ENCODE measurements around the gene MTG1. TPM values are rescaled to one million over a fixed set of nuclear protein-coding genes. Genes with fewer than 3 reads are reported as not detected.
"Not testable (repeated sequence)": the region's sequence is repeated elsewhere in the genome, so short reads cannot be mapped to it uniquely, and the experiment has no call there.

MTG1 gene
- polyA plus RNA-seq, 3 donors: 13.0 to 45.8 (median 17.1) TPM

DNA sequence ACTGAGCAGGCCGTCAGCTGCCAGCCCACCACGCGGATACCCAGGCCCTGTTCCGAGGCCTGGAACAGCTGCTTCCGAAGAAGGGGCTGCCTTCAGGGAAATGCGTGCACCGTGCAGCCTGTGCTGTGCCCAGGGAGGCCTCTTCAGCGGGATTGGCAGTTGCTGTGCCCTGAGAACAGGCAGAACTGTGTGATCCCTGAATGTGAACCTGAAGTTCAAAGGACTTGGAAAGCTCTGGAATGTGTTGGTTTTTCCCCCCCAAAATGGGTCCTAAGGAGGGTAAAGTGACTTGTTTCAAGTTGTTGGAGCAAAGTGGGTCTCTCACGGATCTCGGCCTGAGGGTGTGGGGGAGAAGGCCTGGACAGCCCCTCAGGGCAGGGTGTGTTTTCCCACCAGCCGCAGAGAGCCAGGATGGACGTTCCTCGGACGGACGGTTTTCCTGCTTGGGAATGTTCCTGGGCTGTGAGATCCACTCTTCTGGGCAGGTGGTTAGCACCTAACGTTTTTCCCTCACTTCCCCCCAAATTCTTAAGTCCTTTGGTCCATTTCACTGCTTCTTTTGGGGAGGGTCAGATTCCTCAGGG, 28.4 kb downstream of the MTG1 start:
- peaks cover 0 to 25% of the 10 kb centered on the region in 2 donors for H3K27me3 ChIP-seq (ENCODE audit: control insufficient read depth in 2 of 2, insufficient read depth in 2 of 2, low read length in 2 of 2)
- peak overlapping the region in 1 of 2 donors; percentile 78 for H3K4me3 Mint-ChIP-seq
- DNase-seq: no peak
- no peak overlapping the region for H3K4me2 ChIP-seq (replicated peaks; ENCODE audit: extremely low read depth, low read length, poor library complexity, severe bottlenecking)
- H3K9ac ChIP-seq (ENCODE audit: insufficient read depth, low read length, poor library complexity, severe bottlenecking): no peak overlapping the region
- H3K27me3 Mint-ChIP-seq (ENCODE audit: low read depth in 3 of 3): peaks cover 20 to 29% (median 26%) of the 10 kb centered on the region in 3 donors
- no peaks in the 10 kb centered on the region for H3K4me1 Mint-ChIP-seq
- H3K36me3 ChIP-seq (replicated peaks in 1 of 2; ENCODE audit: control insufficient read depth in 1 of 2, insufficient read depth in 2 of 2, low read length in 2 of 2): peaks cover 0 to 11% of the 10 kb centered on the region in 2 donors
- H3K9me3 Mint-ChIP-seq: peaks cover 0 to 6% (median 0%) of the 10 kb centered on the region in 7 donors
- H4K20me1 ChIP-seq (ENCODE audit: insufficient read depth, low read length): peaks cover 9% of the 10 kb centered on the region
- peaks cover 0 to 4% of the 10 kb centered on the region in 2 donors for H3K4me1 ChIP-seq (ENCODE audit: control insufficient read depth in 1 of 2, insufficient read depth in 2 of 2, low read length in 2 of 2)
- H3K36me3 Mint-ChIP-seq: peaks cover 5 to 28% of the 10 kb centered on the region in 2 donors
- H3K79me2 ChIP-seq (ENCODE audit: insufficient read depth, low read length): no peaks in the 10 kb centered on the region
- no peak overlapping the region for H2AFZ ChIP-seq (ENCODE audit: insufficient read depth, low read depth, low read length, poor library complexity, severe bottlenecking)
- no peak overlapping the region for H3K4me3 ChIP-seq (replicated peaks in 1 of 3; ENCODE audit: low read depth in 2 of 3, low read length in 3 of 3)
- 93% methylated on average over 15 of the region's 16 CpGs for WGBS (ENCODE audit: insufficient coverage)
- H3K27ac ChIP-seq (ENCODE audit: low read depth in 1 of 2, low read length in 2 of 2): no peak overlapping the region
- TF ChIP-seq, protein P1, sequence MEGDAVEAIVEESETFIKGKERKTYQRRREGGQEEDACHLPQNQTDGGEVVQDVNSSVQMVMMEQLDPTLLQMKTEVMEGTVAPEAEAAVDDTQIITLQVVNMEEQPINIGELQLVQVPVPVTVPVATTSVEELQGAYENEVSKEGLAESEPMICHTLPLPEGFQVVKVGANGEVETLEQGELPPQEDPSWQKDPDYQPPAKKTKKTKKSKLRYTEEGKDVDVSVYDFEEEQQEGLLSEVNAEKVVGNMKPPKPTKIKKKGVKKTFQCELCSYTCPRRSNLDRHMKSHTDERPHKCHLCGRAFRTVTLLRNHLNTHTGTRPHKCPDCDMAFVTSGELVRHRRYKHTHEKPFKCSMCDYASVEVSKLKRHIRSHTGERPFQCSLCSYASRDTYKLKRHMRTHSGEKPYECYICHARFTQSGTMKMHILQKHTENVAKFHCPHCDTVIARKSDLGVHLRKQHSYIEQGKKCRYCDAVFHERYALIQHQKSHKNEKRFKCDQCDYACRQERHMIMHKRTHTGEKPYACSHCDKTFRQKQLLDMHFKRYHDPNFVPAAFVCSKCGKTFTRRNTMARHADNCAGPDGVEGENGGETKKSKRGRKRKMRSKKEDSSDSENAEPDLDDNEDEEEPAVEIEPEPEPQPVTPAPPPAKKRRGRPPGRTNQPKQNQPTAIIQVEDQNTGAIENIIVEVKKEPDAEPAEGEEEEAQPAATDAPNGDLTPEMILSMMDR (IDR thresholded peaks at IDR 0.05): no peak
- intact Hi-C loops (cut with micrococcal nuclease): loop anchor here in 1 of 2 donors (5.0 kb wide), 1 partner anchor 145 kb away; the partner anchor contains the start of gene SYCE1
- no peaks in the 10 kb centered on the region for H3K9me3 ChIP-seq (replicated peaks in 1 of 2; ENCODE audit: control insufficient read depth in 1 of 2, insufficient read depth in 1 of 2, low read length in 2 of 2)
- peak overlapping the region in 1 of 7 donors; percentile 4 for H3K27ac Mint-ChIP-seq

DNA sequence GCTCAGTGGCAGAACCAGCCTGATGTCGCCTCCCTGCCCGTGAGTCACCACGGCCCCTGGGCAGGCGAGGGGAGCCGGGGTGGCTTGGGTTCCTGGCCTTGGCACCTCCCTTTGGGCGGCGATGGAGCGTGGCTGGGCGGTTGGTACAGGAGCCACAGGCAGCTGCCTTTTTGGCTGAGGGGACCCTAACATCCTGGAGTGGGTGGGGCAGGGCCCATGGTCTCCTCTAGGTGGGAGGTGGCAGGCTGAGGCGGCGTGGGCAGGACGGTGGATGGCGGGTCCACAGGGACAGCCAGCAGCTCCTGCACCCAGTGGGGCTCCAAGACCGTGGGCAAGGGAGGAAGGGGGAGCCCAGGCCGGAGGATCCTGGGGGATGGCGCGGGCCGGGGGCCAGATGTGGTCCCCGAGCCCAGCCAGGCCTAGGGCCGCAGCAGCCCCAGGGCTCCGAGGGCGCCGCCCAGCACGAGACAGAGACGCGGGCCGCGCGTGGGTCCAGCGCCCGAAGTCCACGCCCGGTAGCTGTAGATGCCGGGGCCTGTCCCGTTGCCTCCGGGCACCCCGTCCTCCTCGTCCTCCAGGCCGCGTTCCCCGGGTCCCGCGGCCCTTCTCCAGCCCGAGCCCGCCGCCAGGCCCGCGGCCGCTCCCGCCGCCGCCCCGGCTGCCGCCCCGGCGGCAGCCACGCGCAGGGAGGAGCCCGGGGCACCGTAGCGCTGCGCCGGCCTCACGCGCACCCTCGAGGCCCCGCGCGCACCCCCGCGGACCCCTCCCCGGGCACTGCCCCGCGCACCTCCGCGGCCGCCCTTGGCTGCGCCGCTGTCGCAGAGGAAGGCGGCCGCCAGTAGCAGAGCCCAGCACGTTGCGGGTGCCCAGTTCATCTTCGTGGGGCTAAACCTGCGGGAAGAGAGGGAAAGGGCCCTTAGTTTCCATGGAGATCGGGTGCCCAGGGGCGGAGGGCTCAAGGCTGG, 29.1 kb downstream of the MTG1 start:
- peak in 1 of 3 donors; percentile 2 for DNase-seq
- Mint-ChIP-seq H3K27ac (no peak overlapping the region), H3K27me3 (ENCODE audit: low read depth in 3 of 3) (peaks cover 20 to 29% (median 26%) of the 10 kb centered on the region in 3 donors), H3K4me3 (peak overlapping the region in 1 of 2 donors; percentile 78), H3K9me3 (peaks cover 0 to 7% (median 2%) of the 10 kb centered on the region in 7 donors), H3K4me1 (no peaks in the 10 kb centered on the region), H3K36me3 (peaks cover 4 to 24% of the 10 kb centered on the region in 2 donors)
- Histone ChIP-seq H3K9me3 (replicated peaks in 1 of 2; ENCODE audit: control insufficient read depth in 1 of 2, insufficient read depth in 1 of 2, low read length in 2 of 2) (no peaks in the 10 kb centered on the region), H2AFZ (ENCODE audit: insufficient read depth, low read depth, low read length, poor library complexity, severe bottlenecking) (no peak overlapping the region), H3K27me3 (ENCODE audit: control insufficient read depth in 2 of 2, insufficient read depth in 2 of 2, low read length in 2 of 2) (peaks cover 0 to 25% of the 10 kb centered on the region in 2 donors), H3K79me2 (ENCODE audit: insufficient read depth, low read length) (no peaks in the 10 kb centered on the region), H3K36me3 (replicated peaks in 1 of 2; ENCODE audit: control insufficient read depth in 1 of 2, insufficient read depth in 2 of 2, low read length in 2 of 2) (peaks cover 0 to 11% of the 10 kb centered on the region in 2 donors), H3K9ac (ENCODE audit: insufficient read depth, low read length, poor library complexity, severe bottlenecking) (no peak overlapping the region), H3K4me1 (ENCODE audit: control insufficient read depth in 1 of 2, insufficient read depth in 2 of 2, low read length in 2 of 2) (peaks cover 0 to 4% of the 10 kb centered on the region in 2 donors), H3K27ac (ENCODE audit: low read depth in 1 of 2, low read length in 2 of 2) (no peak overlapping the region), H4K20me1 (ENCODE audit: insufficient read depth, low read length) (peaks cover 9% of the 10 kb centered on the region), H3K4me2 (replicated peaks; ENCODE audit: extremely low read depth, low read length, poor library complexity, severe bottlenecking) (no peak overlapping the region), H3K4me3 (replicated peaks in 1 of 3; ENCODE audit: low read depth in 2 of 3, low read length in 3 of 3) (no peak overlapping the region)
- TF ChIP-seq, protein P1 (IDR thresholded peaks at IDR 0.05): no peak
- intact Hi-C loops (cut with micrococcal nuclease): loop anchor here in 1 of 2 donors (5.0 kb wide), 1 partner anchor 144 kb away; the partner anchor contains the start of gene SYCE1
- 19% methylated on average over 87 of the region's 88 CpGs for WGBS (ENCODE audit: insufficient coverage)

DNA sequence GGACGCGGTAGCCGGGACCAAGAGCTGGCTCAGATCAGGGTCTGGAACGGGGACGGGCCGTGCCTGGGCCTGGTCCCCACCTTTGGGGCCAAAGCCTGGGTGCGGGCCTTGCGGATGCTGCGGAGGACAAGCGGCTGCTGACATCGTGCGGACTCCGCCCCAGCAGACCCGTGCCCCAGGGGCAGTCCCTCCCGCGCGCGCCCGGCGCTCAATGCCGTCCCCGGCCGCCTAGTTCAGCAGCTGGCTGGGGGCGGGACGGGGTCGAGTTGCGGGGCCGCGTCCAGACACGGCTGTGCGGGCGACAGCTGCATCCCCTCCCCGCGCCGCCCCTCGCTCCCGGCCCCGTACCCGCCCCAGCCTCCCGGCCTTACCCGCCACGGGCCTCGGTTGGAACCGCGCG, 30.1 kb downstream of the MTG1 start:
- H3K4me1 Mint-ChIP-seq; H3K4me2 ChIP-seq (replicated peaks; ENCODE audit: extremely low read depth, low read length, poor library complexity, severe bottlenecking); H2AFZ ChIP-seq (ENCODE audit: insufficient read depth, low read depth, low read length, poor library complexity, severe bottlenecking); H4K20me1 ChIP-seq (ENCODE audit: insufficient read depth, low read length); H3K9me3 ChIP-seq (replicated peaks in 1 of 2; ENCODE audit: control insufficient read depth in 1 of 2, insufficient read depth in 1 of 2, low read length in 2 of 2); DNase-seq; H3K79me2 ChIP-seq (ENCODE audit: insufficient read depth, low read length); H3K27ac Mint-ChIP-seq; H3K4me3 ChIP-seq (replicated peaks in 1 of 3; ENCODE audit: low read depth in 2 of 3, low read length in 3 of 3); H3K9ac ChIP-seq (ENCODE audit: insufficient read depth, low read length, poor library complexity, severe bottlenecking); H3K4me1 ChIP-seq (ENCODE audit: control insufficient read depth in 1 of 2, insufficient read depth in 2 of 2, low read length in 2 of 2); H3K27ac ChIP-seq (ENCODE audit: low read depth in 1 of 2, low read length in 2 of 2); H3K36me3 ChIP-seq (replicated peaks in 1 of 2; ENCODE audit: control insufficient read depth in 1 of 2, insufficient read depth in 2 of 2, low read length in 2 of 2); H3K4me3 Mint-ChIP-seq: not testable (repeated sequence)
- H3K27me3 ChIP-seq (ENCODE audit: control insufficient read depth in 2 of 2, insufficient read depth in 2 of 2, low read length in 2 of 2): peaks cover under 1 to 25% of the 10 kb centered on the region in 2 donors
- intact Hi-C loops (cut with micrococcal nuclease): loop anchor here in 1 of 2 donors (5.0 kb wide), 1 partner anchor 143 kb away; the partner anchor contains the start of gene SYCE1
- WGBS (ENCODE audit: insufficient coverage): no CpG with 5 or more reads among the region's 46 CpGs
- H3K27me3 Mint-ChIP-seq (ENCODE audit: low read depth in 3 of 3): peaks cover 23 to 31% (median 30%) of the 10 kb centered on the region in 3 donors
- peaks cover 0 to 15% (median 9%) of the 10 kb centered on the region in 7 donors for H3K9me3 Mint-ChIP-seq
- peaks cover 3 to 15% of the 10 kb centered on the region in 2 donors for H3K36me3 Mint-ChIP-seq

Data from CD14-positive monocyte (primary cell).